Gastrocnemius medialis (tissue), 4 donors: ENCODE measurements around the gene SLC25A25. TPM values are rescaled to one million over a fixed set of nuclear protein-coding genes. Genes with fewer than 3 reads are reported as not detected.
A peak's percentile ranks its signal among the peaks of the same experiment; 100 is the strongest.

Experiments used
- ATAC-seq, 2 donors: fragments of 150-250 bp; one replicate each; pipeline ENCODE4 v1.9.1; 2016
- DNase-seq, 2 donors: peaks; one replicate each; pipeline ENCODE4 v3.0.0-alpha.2; 2019
- H3K27ac ChIP-seq, 4 donors: fragments of 200-600 bp; sonication (generic); 1 replicate in 1 of 4; 2 replicates in 3 of 4; pipeline ENCODE4 v1.5.1; 2016 to 2018; ENCODE audit warnings: mild to moderate bottlenecking in 2 of 4, moderate library complexity in 1 of 4
- H3K27me3 ChIP-seq, 3 donors: fragments of 200-600 bp; sonication (generic) in 2 of 3; 1 replicate in 1 of 3; 2 replicates in 2 of 3; pipeline versions ENCODE4 v1.5.1 to v1.6.0; 2016 to 2019; ENCODE audit warnings: mild to moderate bottlenecking in 1 of 3, moderate library complexity in 1 of 3
- H3K36me3 ChIP-seq, 2 donors: fragments of 200-600 bp; sonication (generic) in 1 of 2; one replicate each; pipeline ENCODE4 v1.5.1; 2017 to 2018
- H3K4me1 ChIP-seq, 2 donors: fragments of 200-600 bp; sonication (generic) in 1 of 2; one replicate each; pipeline ENCODE4 v1.5.1; 2016 to 2017; ENCODE audit warnings: mild to moderate bottlenecking in 2 of 2
- H3K4me3 ChIP-seq, 4 donors: fragments of 200-600 bp; sonication (generic) in 3 of 4; 1 replicate in 1 of 4; 2 replicates in 3 of 4; pipeline ENCODE4 v1.5.1; 2016 to 2019; ENCODE audit warnings: mild to moderate bottlenecking in 2 of 4
- H3K9me3 ChIP-seq, 3 donors: fragments of 200-600 bp; sonication (generic) in 2 of 3; 1 replicate in 1 of 3; 2 replicates in 2 of 3; pipeline ENCODE4 v1.5.1; 2016 to 2019
- POLR2A ChIP-seq, 2 donors: fragments of 450-650 bp; IDR thresholded peaks; one replicate each; pipeline ENCODE4 v1.6.1; 2017; ENCODE audit warnings: antibody characterized with exemption in 2 of 2, mild to moderate bottlenecking in 2 of 2, moderate library complexity in 2 of 2
- in situ Hi-C, 4 donors: fragments of 200-750 bp; cut with MboI; loops; one replicate each; pipeline versions ENCODE4 v1.15.0 to v1.8.0; 2017; ENCODE audit warnings: low sequenced_read_pairs in 4 of 4
- intact Hi-C: fragments of 100-400 bp; cut with DNase I; formaldehyde crosslinking; loops from one replicate; pipeline ENCODE4 v1.15.1; 2023; ENCODE audit warnings: low total_unique reads
- total RNA-seq, 4 donors: library from RNA; depleted of rRNA; stranded (reverse); fragments of >200 nt; gene quantifications; one replicate each; pipeline versions ENCODE4 v1.1.0 to v1.2.3, GENCODE V29; 2016
- TF ChIP-seq, protein P1 (sequence below), 5 experiments: fragments of 450-650 bp in 3 of 5; fragments of 200-600 bp in 2 of 5; sonication (generic) in 2 of 5; IDR thresholded peaks in 4 of 5; conservative IDR thresholded peaks in 1 of 5; 1 replicate in 4 of 5; 2 replicates in 1 of 5; pipeline ENCODE4 v1.5.1; 2016 to 2019; ENCODE audit warnings: antibody characterized with exemption in 5 of 5, mild to moderate bottlenecking in 3 of 5, moderate library complexity in 3 of 5

Gene SLC25A25
- total RNA-seq, 4 donors from 2014 or later, result 26.9 to 98.7 (median 46.0) TPM

DNA sequence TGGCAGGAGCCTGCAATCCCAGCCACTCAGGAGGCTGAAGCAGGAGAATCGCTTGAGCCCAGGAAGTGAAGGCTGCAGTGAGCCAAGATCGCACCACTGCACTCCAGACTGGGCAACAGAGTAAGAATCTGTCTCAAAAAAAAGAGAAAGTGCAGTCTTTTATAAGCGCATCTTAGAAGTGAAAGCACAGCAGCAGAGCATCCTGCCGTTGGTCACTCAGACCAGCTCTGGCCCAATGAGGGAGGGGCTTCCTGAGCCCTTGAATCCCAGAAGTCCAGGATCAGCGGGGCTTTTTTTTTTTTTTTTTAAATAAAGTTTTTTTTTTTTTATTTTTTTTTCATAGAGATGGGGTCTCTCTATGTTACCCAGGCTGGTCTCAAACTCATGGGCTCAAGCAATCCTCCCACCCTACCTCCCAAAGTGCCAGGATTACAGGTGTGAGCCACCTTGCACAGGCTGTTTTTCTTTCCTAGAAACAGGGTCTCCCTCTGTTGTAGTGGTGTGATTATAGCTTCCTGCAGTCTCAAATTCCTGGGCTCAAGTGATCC, 43.2 kb upstream of the SLC25A25 start:
- H3K4me3 ChIP-seq, result no peak overlapping the region
- intact Hi-C loops (no loop called here), in situ Hi-C loops (no loop called here)
- no peak for TF ChIP-seq POLR2A (IDR thresholded peaks at IDR 0.05)
- TF ChIP-seq, protein P1, sequence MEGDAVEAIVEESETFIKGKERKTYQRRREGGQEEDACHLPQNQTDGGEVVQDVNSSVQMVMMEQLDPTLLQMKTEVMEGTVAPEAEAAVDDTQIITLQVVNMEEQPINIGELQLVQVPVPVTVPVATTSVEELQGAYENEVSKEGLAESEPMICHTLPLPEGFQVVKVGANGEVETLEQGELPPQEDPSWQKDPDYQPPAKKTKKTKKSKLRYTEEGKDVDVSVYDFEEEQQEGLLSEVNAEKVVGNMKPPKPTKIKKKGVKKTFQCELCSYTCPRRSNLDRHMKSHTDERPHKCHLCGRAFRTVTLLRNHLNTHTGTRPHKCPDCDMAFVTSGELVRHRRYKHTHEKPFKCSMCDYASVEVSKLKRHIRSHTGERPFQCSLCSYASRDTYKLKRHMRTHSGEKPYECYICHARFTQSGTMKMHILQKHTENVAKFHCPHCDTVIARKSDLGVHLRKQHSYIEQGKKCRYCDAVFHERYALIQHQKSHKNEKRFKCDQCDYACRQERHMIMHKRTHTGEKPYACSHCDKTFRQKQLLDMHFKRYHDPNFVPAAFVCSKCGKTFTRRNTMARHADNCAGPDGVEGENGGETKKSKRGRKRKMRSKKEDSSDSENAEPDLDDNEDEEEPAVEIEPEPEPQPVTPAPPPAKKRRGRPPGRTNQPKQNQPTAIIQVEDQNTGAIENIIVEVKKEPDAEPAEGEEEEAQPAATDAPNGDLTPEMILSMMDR (IDR thresholded peaks at IDR 0.05 in 4 of 5, conservative IDR thresholded peaks at IDR 0.05 in 1 of 5), result no peak
- H3K27me3 ChIP-seq, result no peaks in the 10 kb centered on the region
- no peak for ATAC-seq
- no peaks in the 10 kb centered on the region for H3K4me1 ChIP-seq
- DNase-seq, result no peak
- H3K27ac ChIP-seq, result no peak overlapping the region
- no peaks in the 10 kb centered on the region for H3K9me3 ChIP-seq
- no peaks in the 10 kb centered on the region for H3K36me3 ChIP-seq

DNA sequence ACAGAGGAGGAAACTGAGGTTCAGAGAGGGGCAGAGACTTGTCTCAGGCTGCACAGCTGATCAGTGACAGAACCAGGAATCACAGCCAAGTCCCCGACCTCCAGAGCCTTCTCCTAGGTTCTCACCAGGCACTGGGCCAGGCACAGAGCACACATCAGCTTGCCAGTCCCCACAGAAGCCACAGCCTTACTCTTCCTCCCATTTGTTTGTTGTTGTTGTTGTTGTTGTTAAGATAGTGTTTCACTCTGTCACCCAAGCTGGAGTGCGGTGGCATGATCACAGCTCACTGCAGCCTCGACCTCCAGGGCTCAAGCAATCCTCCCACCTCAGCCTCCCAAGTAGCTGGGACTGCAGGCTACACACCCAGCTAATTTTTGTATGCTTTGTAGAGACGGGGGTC, 42.3 kb upstream of the SLC25A25 start:
- Histone ChIP-seq H3K4me1 (no peaks in the 10 kb centered on the region), H3K4me3 (no peak overlapping the region), H3K27me3 (no peaks in the 10 kb centered on the region), H3K9me3 (no peaks in the 10 kb centered on the region), H3K27ac (no peak overlapping the region), H3K36me3 (no peaks in the 10 kb centered on the region)
- no peak for ATAC-seq
- TF ChIP-seq, protein P1 (IDR thresholded peaks at IDR 0.05 in 4 of 5, conservative IDR thresholded peaks at IDR 0.05 in 1 of 5), result no peak
- TF ChIP-seq POLR2A (IDR thresholded peaks at IDR 0.05), result no peak
- intact Hi-C loops (no loop called here), in situ Hi-C loops (no loop called here)
- DNase-seq, result no peak

DNA sequence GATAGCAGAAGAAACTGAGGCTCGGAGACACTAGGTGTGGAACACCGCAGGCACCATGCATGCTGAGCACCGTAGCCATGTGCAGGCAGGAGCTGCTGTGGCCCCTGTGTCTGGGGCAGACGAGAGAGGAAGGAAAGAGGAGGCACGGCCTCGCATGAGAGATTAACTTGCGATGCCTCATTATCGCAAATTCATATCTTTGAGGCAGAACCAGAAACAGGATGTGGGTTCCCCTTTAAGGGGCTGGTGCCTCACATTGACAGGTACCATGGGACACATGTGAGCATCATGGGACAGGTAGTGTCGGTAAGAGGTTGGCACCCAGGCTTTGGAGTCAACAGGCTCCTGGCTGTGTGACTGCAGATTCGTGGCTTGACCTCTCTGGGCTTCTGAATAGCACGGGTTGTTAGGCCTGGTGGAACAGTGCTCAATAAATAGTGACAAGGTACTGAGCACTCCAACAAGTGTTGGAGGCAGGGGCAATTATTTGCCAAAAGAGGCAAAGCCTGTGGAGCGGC, 41.7 kb upstream of the SLC25A25 start:
- no peak for ATAC-seq
- H3K27ac ChIP-seq, result no peak overlapping the region
- intact Hi-C loops, result no loop called here

DNA sequence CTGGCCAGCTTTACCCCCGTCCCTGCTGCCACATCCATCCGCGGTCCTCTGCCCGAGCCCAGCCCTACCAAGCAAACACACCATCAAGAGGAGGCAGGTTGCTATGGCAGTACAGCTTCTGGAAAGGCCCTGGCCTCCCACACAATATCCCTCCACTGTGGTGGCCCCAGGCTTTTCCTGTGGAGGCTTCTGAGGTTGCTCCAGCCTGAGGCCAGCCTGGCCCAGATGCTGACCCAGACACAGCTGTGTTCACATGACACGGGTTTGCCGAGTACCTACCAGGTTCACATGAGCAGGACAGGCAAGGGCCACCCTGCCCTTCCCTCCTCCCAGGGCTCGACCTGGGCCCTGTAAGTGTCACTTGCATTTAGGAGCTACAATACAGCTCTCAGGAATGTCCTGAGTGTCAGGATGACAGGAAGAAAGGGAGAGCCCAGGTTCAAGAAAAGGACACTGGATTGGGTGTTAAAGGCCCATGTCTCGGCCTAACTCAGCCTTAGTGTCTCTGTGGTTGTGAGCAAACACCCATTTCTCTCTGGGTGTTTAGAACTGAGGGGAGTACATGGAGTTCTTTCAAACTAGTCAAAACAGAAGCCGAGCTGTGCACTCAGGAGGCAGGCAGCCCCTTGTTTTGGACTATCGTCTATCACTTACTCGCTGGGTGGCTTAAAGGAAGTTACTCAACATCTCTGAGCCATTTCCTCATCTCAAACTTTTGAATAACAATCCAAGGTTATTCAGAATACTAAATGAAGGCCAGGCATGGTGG, 41.1 kb upstream of the SLC25A25 start:
- no peaks in the 10 kb centered on the region for H3K27me3 ChIP-seq
- no peak overlapping the region for H3K27ac ChIP-seq
- in situ Hi-C loops (no loop called here), intact Hi-C loops (no loop called here)
- no peak overlapping the region for H3K4me3 ChIP-seq
- no peaks in the 10 kb centered on the region for H3K36me3 ChIP-seq
- no peak for DNase-seq
- H3K4me1 ChIP-seq, result no peaks in the 10 kb centered on the region
- no peak for ATAC-seq
- H3K9me3 ChIP-seq, result no peaks in the 10 kb centered on the region
- TF ChIP-seq POLR2A (IDR thresholded peaks at IDR 0.05), result no peak
- TF ChIP-seq, protein P1 (IDR thresholded peaks at IDR 0.05 in 4 of 5, conservative IDR thresholded peaks at IDR 0.05 in 1 of 5), result no peak

More for the DNA sequence above, 41.7 kb upstream of the SLC25A25 start:
- DNase-seq, result peak in 1 of 2 donors; percentile 27
- H3K27me3 ChIP-seq, result no peaks in the 10 kb centered on the region
- H3K36me3 ChIP-seq, result no peaks in the 10 kb centered on the region
- in situ Hi-C loops, result no loop called here
- no peaks in the 10 kb centered on the region for H3K9me3 ChIP-seq
- H3K4me3 ChIP-seq, result no peak overlapping the region
- TF ChIP-seq, protein P1 (IDR thresholded peaks at IDR 0.05 in 4 of 5, conservative IDR thresholded peaks at IDR 0.05 in 1 of 5), result no peak
- TF ChIP-seq POLR2A (IDR thresholded peaks at IDR 0.05), result no peak
- H3K4me1 ChIP-seq, result no peaks in the 10 kb centered on the region
